Activated CD4-positive, alpha-beta T cell treated with anti-CD3 and anti-CD28 coated beads for 1 hour (primary cell): ENCODE measurements around the gene CDCA3.

ENCODE experiments used
- DNase-seq: peaks from one replicate; pipeline ENCODE4 v3.0.0-alpha.2; 2020

Gene CDCA3

GRCh38 chr12:6852651-6853354, 1.7 kb upstream of the CDCA3 start:
- peak; percentile 41 for DNase-seq

GRCh38 chr12:6851921-6852650, 1.0 kb upstream of the CDCA3 start, which contains the start of gene USP5:
Gene USP5 (plus strand): TSS chr12:6852150. CDS start chr12:6852180, 30 bp downstream.
- peak; percentile 97 for DNase-seq

GRCh38 chr12:6850796-6851152, 312 bp downstream of the CDCA3 start:
- no peak for DNase-seq

- no peak for DNase-seq
Observed at GRCh38 chr12:6849976-6850560, 1.0 kb downstream of the CDCA3 start.

- DNase-seq: no peak
Observed at GRCh38 chr12:6849427-6849826, 1.7 kb downstream of the CDCA3 start.

- DNase-seq: no peak
Observed at GRCh38 chr12:6847676-6848075, 3.4 kb downstream of the CDCA3 start.

- no peak for DNase-seq
Observed at GRCh38 chr12:6846316-6846869, 4.7 kb downstream of the CDCA3 start.

- no peak for DNase-seq
Observed at GRCh38 chr12:6845395-6845794, 5.7 kb downstream of the CDCA3 start.

- DNase-seq: no peak
Observed at GRCh38 chr12:6843118-6843902, 7.8 kb downstream of the CDCA3 start.

- DNase-seq: no peak
Observed at GRCh38 chr12:6842075-6842474, 9.0 kb downstream of the CDCA3 start.

- no peak for DNase-seq
Observed at GRCh38 chr12:6840761-6841515, 10.1 kb downstream of the CDCA3 start, which contains the start of gene GNB3. Gene GNB3 (plus strand): TSS chr12:6840925. CDS start chr12:6841288, 363 bp downstream.

GRCh38 chr12:6840330-6840729, 10.8 kb downstream of the CDCA3 start:
- DNase-seq: no peak

GRCh38 chr12:6839482-6840201, 11.4 kb downstream of the CDCA3 start:
- no peak for DNase-seq

- no peak for DNase-seq
Observed at GRCh38 chr12:6838854-6839253, 12.2 kb downstream of the CDCA3 start.

GRCh38 chr12:6837370-6838060, 13.6 kb downstream of the CDCA3 start:
- DNase-seq: no peak

- DNase-seq: no peak
Observed at GRCh38 chr12:6836851-6837250, 14.2 kb downstream of the CDCA3 start.

- no peak for DNase-seq
Observed at GRCh38 chr12:6834873-6835272, 16.2 kb downstream of the CDCA3 start.

GRCh38 chr12:6834254-6834653, 16.8 kb downstream of the CDCA3 start:
- no peak for DNase-seq

- DNase-seq: no peak
Observed at GRCh38 chr12:6833189-6833890, 17.7 kb downstream of the CDCA3 start.

GRCh38 chr12:6832125-6832524, 19.0 kb downstream of the CDCA3 start:
- DNase-seq: no peak
